Kidney (tissue), 14 donors: ENCODE data around the gene VOPP1. TPM values are rescaled to one million over a fixed set of nuclear protein-coding genes. Genes with fewer than 3 reads are reported as not detected.

Experiments used
- DNase-seq, 5 donors: peaks; one replicate each; pipeline ENCODE4 v3.0.0-alpha.2; 2013 to 2020
- FAIRE-seq: peaks from 2 replicates; lab custom pipeline; 2012; peaks lifted over from hg19 to GRCh38; lab: Jason Lieb, UNC
- H3K27ac ChIP-seq, 2 donors: one replicate each; pipeline ENCODE4 v1.7.0; 2013; ENCODE audit warnings: low read depth in 2 of 2, low read length in 2 of 2, inconsistent platforms in 1 of 2
- H3K27me3 ChIP-seq: one replicate; pipeline ENCODE4 v1.7.1; 2013; ENCODE audit warnings: low read length, inconsistent platforms; ENCODE audit not compliant: control insufficient read depth, insufficient read depth
- H3K36me3 ChIP-seq, 3 donors: one replicate each; pipeline versions ENCODE4 v1.7.0 to v1.7.1; 2013; ENCODE audit warnings: low read length in 3 of 3, control low read depth in 1 of 3, inconsistent platforms in 1 of 3; ENCODE audit not compliant: insufficient read depth in 3 of 3, control insufficient read depth in 2 of 3
- H3K4me1 ChIP-seq, 3 donors: one replicate each; pipeline versions ENCODE4 v1.7.0 to v1.7.1; 2013; ENCODE audit warnings: low read length in 3 of 3, inconsistent platforms in 1 of 3, low read depth in 1 of 3; ENCODE audit not compliant: control insufficient read depth in 2 of 3, insufficient read depth in 2 of 3
- H3K4me3 ChIP-seq, 3 donors: one replicate each; pipeline versions ENCODE4 v1.7.0 to v1.8.1; 2013; ENCODE audit warnings: low read length in 3 of 3, control low read depth in 1 of 3, inconsistent platforms in 1 of 3
- H3K9ac ChIP-seq, 3 donors: one replicate each; pipeline versions ENCODE4 v1.7.0 to v1.7.1; 2013; ENCODE audit warnings: low read length in 3 of 3, control low read depth in 1 of 3, inconsistent platforms in 1 of 3
- H3K9me3 ChIP-seq, 3 donors: one replicate each; pipeline versions ENCODE4 v1.7.0 to v1.7.1; 2013; ENCODE audit warnings: low read length in 3 of 3, control low read depth in 1 of 3, inconsistent platforms in 1 of 3; ENCODE audit not compliant: control insufficient read depth in 2 of 3, insufficient read depth in 1 of 3
- CTCF ChIP-seq: IDR thresholded peaks from 3 replicates; pipeline ENCODE4 v1.5.1; 2012; ENCODE audit warnings: mild to moderate bottlenecking, moderate library complexity, borderline replicate concordance; ENCODE audit not compliant: insufficient read depth; ENCODE audit errors: extremely low read depth
- intact Hi-C: fragments of 100-400 bp; cut with DNase I; formaldehyde crosslinking; loops from one replicate; pipeline ENCODE4 v1.11.1; 2022
- polyA plus RNA-seq: library from polyadenylated mRNA; stranded (reverse); fragments of 350-450 nt; fragmentation: Illumina TruSeq; extraction: RNeasy Lipid Tissue Mini Kit (QIAGEN cat#74804); gene quantifications from one replicate; pipeline ENCODE4 v1.2.3, GENCODE V29; 2014; ENCODE audit warnings: low read depth, low replicate concordance; ENCODE audit not compliant: insufficient read depth
- total RNA-seq: library from RNA; stranded (reverse); fragmentation: NEBNext Ultra II Directional; extraction: Animal tissue kit (Norgen Biotek cat#: 25700); gene quantifications from one replicate; pipeline ENCODE4 v1.2.1, GENCODE V29; 2021
- donor health status: control.
- donor health status: control.
- donor health status: control.
- donor health status: control.
- donor health status: control.
- donor health status: DM: yes; HTN: yes; CAD: no.
- donor health status: Normal renal cell carcinoma (clear cell type).

Gene VOPP1
- total and polyA plus RNA-seq, 2 donors from 2014 or later: 47.3 to 98.7 TPM

- peak in 1 of 5 donors; percentile 76 for DNase-seq
- Histone ChIP-seq H3K36me3 (no peaks in the 10 kb centered on the region), H3K9ac (no peak overlapping the region), H3K4me3 (no peak overlapping the region), H3K27me3 (no peaks in the 10 kb centered on the region), H3K4me1 (peaks cover 0 to 26% (median 20%) of the 10 kb centered on the region in 3 donors), H3K27ac (no peak overlapping the region), H3K9me3 (no peaks in the 10 kb centered on the region)
- no peak for FAIRE-seq
- no peak for TF ChIP-seq CTCF
- intact Hi-C loops: no loop called here
These were observed 37.9 kb downstream of the VOPP1 start for GRCh38 chr7:55534262-55534915.

- Histone ChIP-seq H3K27me3 (no peaks in the 10 kb centered on the region), H3K36me3 (no peaks in the 10 kb centered on the region), H3K9ac (no peak overlapping the region), H3K27ac (no peak overlapping the region), H3K4me1 (peaks cover 0 to 26% (median 20%) of the 10 kb centered on the region in 3 donors), H3K9me3 (no peaks in the 10 kb centered on the region), H3K4me3 (no peak overlapping the region)
- intact Hi-C loops: no loop called here
- no peak for TF ChIP-seq CTCF
- FAIRE-seq: no peak
- no peak for DNase-seq
These were observed 38.6 kb downstream of the VOPP1 start for GRCh38 chr7:55533729-55534080.

GRCh38 chr7:55533050-55533728, 39.1 kb downstream of the VOPP1 start:
- intact Hi-C loops: no loop called here
- Histone ChIP-seq H3K9ac (no peak overlapping the region), H3K4me1 (peaks cover 0 to 26% (median 20%) of the 10 kb centered on the region in 3 donors), H3K27me3 (no peaks in the 10 kb centered on the region), H3K9me3 (no peaks in the 10 kb centered on the region), H3K4me3 (no peak overlapping the region), H3K36me3 (no peaks in the 10 kb centered on the region), H3K27ac (no peak overlapping the region)
- DNase-seq: no peak
- FAIRE-seq: no peak
- no peak for TF ChIP-seq CTCF
